ENCODE results near the gene VPS52.
A peak's percentile ranks its signal among the peaks of the same experiment; 100 is the strongest.

Gene VPS52

GRCh38 chr6:33213166-33213988, 58.3 kb downstream of the VPS52 start:
- DNase-seq, result peak in 20 of 56 donors; percentile 13 to 66 (median 40)

GRCh38 chr6:33212857-33213165, 58.9 kb downstream of the VPS52 start:
- DNase-seq, result no peak

GRCh38 chr6:33211666-33212422, 59.8 kb downstream of the VPS52 start:
- DNase-seq, result no peak

- no peak for DNase-seq
These were observed 60.5 kb downstream of the VPS52 start for GRCh38 chr6:33211136-33211535.

- DNase-seq, result no peak
These were observed 61.8 kb downstream of the VPS52 start for GRCh38 chr6:33209856-33210255.

- DNase-seq, result peak in 54 of 56 donors; percentile 36 to 93 (median 79)
These were observed 63.3 kb downstream of the VPS52 start, which contains the start of gene RING1 for GRCh38 chr6:33208091-33208967. Gene RING1 (plus strand): TSS chr6:33208500. CDS start chr6:33208823, 323 bp downstream.

GRCh38 chr6:33207552-33208090, 64.1 kb downstream of the VPS52 start:
- DNase-seq, result peak in 18 of 56 donors; percentile 13 to 69 (median 48)

GRCh38 chr6:33206864-33207551, 64.7 kb downstream of the VPS52 start:
- peak in 26 of 56 donors; percentile 11 to 78 (median 42) for DNase-seq

GRCh38 chr6:33206027-33206863, 65.4 kb downstream of the VPS52 start:
- DNase-seq, result no peak

GRCh38 chr6:33205191-33206026, 66.3 kb downstream of the VPS52 start:
- DNase-seq, result no peak

GRCh38 chr6:33204415-33205190, 67.1 kb downstream of the VPS52 start, which contains the start of gene HSD17B8:
Gene HSD17B8 (plus strand): TSS chr6:33204655. CDS start chr6:33204669, 14 bp downstream.
- DNase-seq, result peak in 55 of 56 donors; percentile 54 to 97 (median 87)

GRCh38 chr6:33204165-33204414, 67.6 kb downstream of the VPS52 start:
- DNase-seq, result no peak

GRCh38 chr6:33203443-33204164, 68.1 kb downstream of the VPS52 start:
- no peak for DNase-seq

- DNase-seq, result no peak
These were observed 68.9 kb downstream of the VPS52 start for GRCh38 chr6:33202799-33203198.

- no peak for DNase-seq
These were observed 69.7 kb downstream of the VPS52 start for GRCh38 chr6:33201935-33202334.

GRCh38 chr6:33201147-33201545, 70.5 kb downstream of the VPS52 start:
- no peak for DNase-seq
